Peyer's patch (tissue), 4 donors: Measurements from ENCODE around the gene SMG6.

Experiments used
- CTCF ChIP-seq, 6 experiments: fragments of 450-650 bp in 4 of 6; fragments of 200-600 bp in 2 of 6; sonication (generic) in 1 of 6; IDR thresholded peaks; one replicate each; pipeline ENCODE4 v1.5.1; 2017 to 2019; ENCODE audit warnings: antibody characterized with exemption in 6 of 6, mild to moderate bottlenecking in 3 of 6, moderate library complexity in 1 of 6
- POLR2A ChIP-seq, 2 donors: fragments of 450-650 bp; IDR thresholded peaks; one replicate each; pipeline ENCODE4 v1.5.1; 2017; ENCODE audit warnings: antibody characterized with exemption in 2 of 2, mild to moderate bottlenecking in 2 of 2, moderate library complexity in 2 of 2

GRCh38 chr17:2071024-2071385, 232.6 kb downstream of the SMG6 start:
- TF ChIP-seq CTCF (IDR thresholded peaks at IDR 0.05): no peak
- TF ChIP-seq POLR2A (IDR thresholded peaks at IDR 0.05): no peak
